CD4-positive, alpha-beta T cell (primary cell): ENCODE measurements around the gene TSR1. TPM values are rescaled to one million over a fixed set of nuclear protein-coding genes. Genes with fewer than 3 reads are reported as not detected.
"Not testable (repeated sequence)": the region's sequence is repeated elsewhere in the genome, so short reads cannot be mapped to it uniquely, and the experiment has no call there.

Source experiments
- ATAC-seq: fragments of 200-7000 bp; cut with Tn5 transposase; one replicate; pipeline ENCODE4 v1.10.0; 2022; ENCODE audit warnings: mild to moderate bottlenecking; ENCODE audit not compliant: poor library complexity
- CTCF ChIA-PET: fragments of 350-600 bp; sonication (Branson Sonifier 250); formaldehyde crosslinking; loops from one replicate; lab custom pipeline; 2021; ENCODE audit warnings: antibody characterized with exemption, inconsistent platforms; lab: Charles Lee
- POLR2A ChIA-PET: fragments of 350-600 bp; sonication (Branson Sonifier 250); formaldehyde crosslinking; loops from one replicate; lab custom pipeline; 2021; ENCODE audit warnings: antibody characterized with exemption, inconsistent platforms; lab: Charles Lee
- DNase-seq, 14 experiments: peaks; one replicate each; pipeline ENCODE4 v3.0.0-alpha.2; 2013 to 2020; ENCODE audit warnings: mixed read lengths in 2 of 14
- H3K27ac ChIP-seq, 2 donors: one replicate each; pipeline versions ENCODE4 v1.5.1 to v1.7.0; 2013; ENCODE audit warnings: low read length in 2 of 2, low read depth in 1 of 2, mild to moderate bottlenecking in 1 of 2
- H3K27me3 ChIP-seq, 2 experiments: 1 replicate in 1 of 2; 2 replicates in 1 of 2; pipeline versions ENCODE4 v1.6.1 to v1.7.0; 2013; ENCODE audit warnings: low read length in 2 of 2, control low read depth in 1 of 2, mild to moderate bottlenecking in 1 of 2, moderate library complexity in 1 of 2; ENCODE audit not compliant: insufficient read depth in 2 of 2, control insufficient read depth in 1 of 2
- H3K36me3 ChIP-seq: one replicate; pipeline ENCODE4 v1.6.1; 2013; ENCODE audit warnings: low read length, control low read depth; ENCODE audit not compliant: insufficient read depth
- H3K4me1 ChIP-seq: one replicate; pipeline ENCODE4 v1.6.1; 2013; ENCODE audit warnings: low read length, control low read depth; ENCODE audit not compliant: insufficient read depth
- H3K4me3 ChIP-seq: one replicate; pipeline ENCODE4 v1.5.1; 2013; ENCODE audit warnings: mild to moderate bottlenecking, low read length, moderate library complexity
- H3K9me3 ChIP-seq, 2 experiments: 1 replicate in 1 of 2; 2 replicates in 1 of 2; pipeline versions ENCODE4 v1.6.1 to v1.7.0; 2013; ENCODE audit warnings: low read length in 2 of 2, mild to moderate bottlenecking in 2 of 2, control low read depth in 1 of 2, moderate library complexity in 1 of 2; ENCODE audit not compliant: control insufficient read depth in 1 of 2, insufficient read depth in 1 of 2
- H3K27ac Mint-ChIP-seq: one replicate; pipeline ENCODE4 v1.8.0; 2020; ENCODE audit warnings: mixed read lengths
- H3K27me3 Mint-ChIP-seq: one replicate; pipeline ENCODE4 v1.8.0; 2021; ENCODE audit warnings: mixed read lengths
- H3K36me3 Mint-ChIP-seq: one replicate; pipeline ENCODE4 v1.8.0; 2021; ENCODE audit warnings: low read depth, mixed read lengths
- H3K4me1 Mint-ChIP-seq: one replicate; pipeline ENCODE4 v1.8.0; 2021; ENCODE audit warnings: low read depth, mixed read lengths
- H3K4me3 Mint-ChIP-seq: one replicate; pipeline ENCODE4 v1.8.0; 2020; ENCODE audit warnings: mild to moderate bottlenecking, mixed read lengths
- H3K9me3 Mint-ChIP-seq: one replicate; pipeline ENCODE4 v1.8.0; 2020; ENCODE audit warnings: mixed read lengths
- CTCF ChIP-seq: fragments of 200-600 bp; IDR thresholded peaks from one replicate; pipeline ENCODE4 v1.8.0; 2022; ENCODE audit warnings: antibody characterized with exemption, mild to moderate bottlenecking
- intact Hi-C, 2 experiments: fragments of 100-400 bp; cut with DNase I in 1 of 2; cut with micrococcal nuclease in 1 of 2; formaldehyde crosslinking; loops; one replicate each; pipeline versions ENCODE4 v1.15.1 to v1.9.0; 2023 to 2025; cut with DNase I, micrococcal nuclease
- total RNA-seq, 174 experiments: library from RNA in 2 of 174; stranded (reverse) in 2 of 174; gene quantifications; one replicate each; pipeline ENCODE4 v1.2.3 and lab custom pipeline; 2021 to 2026

Gene TSR1
- total RNA-seq, 2 experiments from 2014 or later = 29.6 to 31.9 TPM

- no peaks in the 10 kb centered on the region for H3K27me3 Mint-ChIP-seq
- H3K27ac Mint-ChIP-seq = no peak overlapping the region
- Histone ChIP-seq H3K9me3 (no peaks in the 10 kb centered on the region), H3K27ac (no peak overlapping the region), H3K27me3 (no peaks in the 10 kb centered on the region), H3K36me3 (peaks cover 23% of the 10 kb centered on the region), H3K4me3 (no peak overlapping the region), H3K4me1 (no peaks in the 10 kb centered on the region)
- H3K4me3 Mint-ChIP-seq = no peak overlapping the region
- ChIA-PET POLR2A (interaction anchor here (0.9 kb wide), 1 partner anchor 17 kb away, joined by 3 read pairs; the partner anchor contains the start of gene TSR1), CTCF (no interaction called here)
- intact Hi-C loops = no loop called here
- no peaks in the 10 kb centered on the region for H3K9me3 Mint-ChIP-seq
- no peak for TF ChIP-seq CTCF
- ATAC-seq (no peak), DNase-seq (no peak)
- H3K36me3 Mint-ChIP-seq = peaks cover 34% of the 10 kb centered on the region
- no peaks in the 10 kb centered on the region for H3K4me1 Mint-ChIP-seq
Measured at GRCh38 chr17:2319051-2319450, 17.2 kb downstream of the TSR1 start.

- Histone ChIP-seq H3K4me1 (no peaks in the 10 kb centered on the region), H3K9me3 (no peaks in the 10 kb centered on the region), H3K27me3 (no peaks in the 10 kb centered on the region), H3K27ac (no peak overlapping the region), H3K36me3 (peaks cover 10% of the 10 kb centered on the region), H3K4me3 (no peak overlapping the region)
- H3K27ac Mint-ChIP-seq = no peak overlapping the region
- no peak for TF ChIP-seq CTCF
- DNase-seq (no peak), ATAC-seq (no peak)
- no peaks in the 10 kb centered on the region for H3K27me3 Mint-ChIP-seq
- H3K4me3 Mint-ChIP-seq = no peak overlapping the region
- no peaks in the 10 kb centered on the region for H3K9me3 Mint-ChIP-seq
- peaks cover 22% of the 10 kb centered on the region for H3K36me3 Mint-ChIP-seq
- intact Hi-C loops = no loop called here
- H3K4me1 Mint-ChIP-seq = no peaks in the 10 kb centered on the region
- CTCF ChIA-PET = no interaction called here
- POLR2A ChIA-PET = no interaction called here
Measured at GRCh38 chr17:2317796-2318195, 18.5 kb downstream of the TSR1 start.

GRCh38 chr17:2316916-2317205 lies 19.4 kb downstream of the TSR1 start:
- H3K27ac Mint-ChIP-seq, H3K27me3 Mint-ChIP-seq, H3K4me1 Mint-ChIP-seq, H3K4me3 ChIP-seq, H3K4me1 ChIP-seq, H3K27ac ChIP-seq, H3K36me3 ChIP-seq, H3K27me3 ChIP-seq, ATAC-seq, H3K4me3 Mint-ChIP-seq, intact Hi-C loops, H3K9me3 Mint-ChIP-seq, POLR2A ChIA-PET, H3K9me3 ChIP-seq, DNase-seq: not testable (repeated sequence)
- H3K36me3 Mint-ChIP-seq = peaks cover 16% of the 10 kb centered on the region
- CTCF ChIA-PET = interaction anchor here (0.7 kb wide), 1 partner anchor 115 kb away, joined by 3 read pairs; no protein-coding TSS in a partner anchor

GRCh38 chr17:2312736-2313135 lies 23.5 kb downstream of the TSR1 start:
- Histone ChIP-seq H3K4me1 (no peaks in the 10 kb centered on the region), H3K4me3 (no peak overlapping the region), H3K27me3 (no peaks in the 10 kb centered on the region), H3K36me3 (no peaks in the 10 kb centered on the region), H3K9me3 (no peaks in the 10 kb centered on the region), H3K27ac (no peak overlapping the region)
- Mint-ChIP-seq H3K4me3 (no peak overlapping the region), H3K36me3 (no peaks in the 10 kb centered on the region), H3K27ac (no peak overlapping the region), H3K4me1 (peaks cover 6% of the 10 kb centered on the region), H3K9me3 (no peaks in the 10 kb centered on the region), H3K27me3 (no peaks in the 10 kb centered on the region)
- TF ChIP-seq CTCF = no peak
- ATAC-seq (no peak), DNase-seq (no peak)
- CTCF ChIA-PET = no interaction called here
- intact Hi-C loops = no loop called here
- POLR2A ChIA-PET = interaction anchor here (1.1 kb wide), 1 partner anchor 9 kb away, joined by 3 read pairs; the partner anchor contains the start of genes SMG6 and SRR
